HG02870 (cell line): ENCODE measurements around the gene ZNG1C.
"Not testable (repeated sequence)": the region's sequence is repeated elsewhere in the genome, so short reads cannot be mapped to it uniquely, and the experiment has no call there.

Experiments
- ATAC-seq: cut with Tn5 transposase; IDR thresholded peaks from one replicate; pipeline ENCODE4 v1.9.1; 2021; ENCODE audit warnings: mild to moderate bottlenecking, moderate library complexity; ENCODE audit not compliant: unreplicated experiment

The ZNG1C gene

GRCh38 chr9:68342265-68343025 is 100.7 kb downstream of the ZNG1C start:
- peak; percentile 89 for ATAC-seq

- not testable (repeated sequence) for ATAC-seq
Measured at GRCh38 chr9:68343242-68343641, 101.5 kb downstream of the ZNG1C start.

- ATAC-seq, result not testable (repeated sequence)
Measured at GRCh38 chr9:68343992-68344391, 102.2 kb downstream of the ZNG1C start.
